HL-60 (cell line): ENCODE results near the gene TLR8.
"Not testable (repeated sequence)": the region's sequence is repeated elsewhere in the genome, so short reads cannot be mapped to it uniquely, and the experiment has no call there.

Source experiments
- DNase-seq, 2 experiments: peaks; one replicate each; pipeline ENCODE4 v3.0.0-alpha.2; 2010 to 2020; ENCODE audit warnings: low read depth in 1 of 2, low spot score in 1 of 2
- H3K27ac ChIP-seq: fragments of 250-450 bp; sonication (Bioruptor Pico); replicated peaks from 2 replicates; pipeline ENCODE4 v1.5.1; 2020; ENCODE audit warnings: mild to moderate bottlenecking, moderate library complexity
- H3K27me3 ChIP-seq: fragments of 250-450 bp; sonication (Bioruptor Pico); 2 replicates; pipeline ENCODE4 v1.5.1; 2021; ENCODE audit warnings: mild to moderate bottlenecking, moderate library complexity; ENCODE audit not compliant: insufficient read depth, poor library complexity, severe bottlenecking
- H3K4me3 ChIP-seq: replicated peaks from 2 replicates; pipeline ENCODE4 v1.5.1; 2011; ENCODE audit warnings: mild to moderate bottlenecking, control low read depth, low read length; ENCODE audit not compliant: insufficient read depth
- CTCF ChIP-seq: IDR thresholded peaks from one replicate; pipeline ENCODE4 v1.5.1; 2011; ENCODE audit warnings: low read length, control low read depth, inconsistent platforms; ENCODE audit not compliant: insufficient read depth
- GABPA ChIP-seq: IDR thresholded peaks from 2 replicates; pipeline ENCODE4 v1.6.1; 2012; ENCODE audit warnings: low read depth
- POLR2AphosphoS5 ChIP-seq: IDR thresholded peaks from 2 replicates; pipeline ENCODE4 v1.6.1; 2012; ENCODE audit warnings: low read depth
- SPI1 ChIP-seq: IDR thresholded peaks from 2 replicates; pipeline ENCODE4 v1.6.1; 2012; ENCODE audit warnings: low read depth, mild to moderate bottlenecking, borderline replicate concordance
- TF ChIP-seq, protein P1 (sequence below): IDR thresholded peaks from 2 replicates; pipeline ENCODE4 v1.6.1; 2012; ENCODE audit warnings: low read depth; ENCODE audit not compliant: insufficient replicate concordance

Gene TLR8

DNA sequence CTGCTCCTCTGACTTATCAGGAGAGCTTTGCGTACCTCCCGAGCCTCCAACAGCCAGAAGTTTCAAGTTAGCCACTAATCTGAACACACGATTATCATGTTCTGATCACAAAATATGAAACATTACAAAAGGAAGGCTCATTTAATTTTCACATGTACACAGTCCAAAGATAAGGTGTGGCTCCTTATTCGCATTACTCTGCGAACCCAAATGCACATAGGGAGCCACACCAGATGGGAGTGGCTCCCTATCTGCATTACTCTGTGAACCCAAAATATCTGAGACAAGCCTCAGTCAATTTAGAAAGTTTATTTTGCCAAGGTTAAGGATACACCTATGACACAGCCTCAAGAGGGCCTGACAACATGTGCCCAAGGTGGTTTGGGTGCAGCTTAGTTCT is 28.4 kb downstream of the TLR8 start:
- no peaks in the 10 kb centered on the region for H3K27me3 ChIP-seq

DNA sequence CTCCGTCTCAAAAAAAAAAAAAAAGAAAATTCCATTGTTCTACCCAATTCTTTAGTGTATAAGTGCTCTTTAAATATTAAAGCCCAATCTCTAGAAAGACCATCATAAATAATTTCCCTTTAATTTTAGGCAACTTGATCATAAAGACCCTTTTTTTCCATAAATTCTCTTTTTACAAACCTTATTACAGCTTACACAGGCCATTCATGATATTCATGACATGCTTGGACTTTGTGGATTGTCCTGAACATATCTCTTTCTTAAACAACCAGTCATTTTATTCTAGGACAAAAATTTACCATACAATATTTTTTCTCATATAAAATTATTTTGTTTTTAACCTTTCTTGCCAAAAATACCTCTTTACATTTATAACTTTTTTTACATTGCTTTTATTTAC is 30.5 kb downstream of the TLR8 start:
- TF ChIP-seq GABPA: no peak
- no peak for TF ChIP-seq SPI1
- no peak for TF ChIP-seq POLR2AphosphoS5
- TF ChIP-seq, protein P1, sequence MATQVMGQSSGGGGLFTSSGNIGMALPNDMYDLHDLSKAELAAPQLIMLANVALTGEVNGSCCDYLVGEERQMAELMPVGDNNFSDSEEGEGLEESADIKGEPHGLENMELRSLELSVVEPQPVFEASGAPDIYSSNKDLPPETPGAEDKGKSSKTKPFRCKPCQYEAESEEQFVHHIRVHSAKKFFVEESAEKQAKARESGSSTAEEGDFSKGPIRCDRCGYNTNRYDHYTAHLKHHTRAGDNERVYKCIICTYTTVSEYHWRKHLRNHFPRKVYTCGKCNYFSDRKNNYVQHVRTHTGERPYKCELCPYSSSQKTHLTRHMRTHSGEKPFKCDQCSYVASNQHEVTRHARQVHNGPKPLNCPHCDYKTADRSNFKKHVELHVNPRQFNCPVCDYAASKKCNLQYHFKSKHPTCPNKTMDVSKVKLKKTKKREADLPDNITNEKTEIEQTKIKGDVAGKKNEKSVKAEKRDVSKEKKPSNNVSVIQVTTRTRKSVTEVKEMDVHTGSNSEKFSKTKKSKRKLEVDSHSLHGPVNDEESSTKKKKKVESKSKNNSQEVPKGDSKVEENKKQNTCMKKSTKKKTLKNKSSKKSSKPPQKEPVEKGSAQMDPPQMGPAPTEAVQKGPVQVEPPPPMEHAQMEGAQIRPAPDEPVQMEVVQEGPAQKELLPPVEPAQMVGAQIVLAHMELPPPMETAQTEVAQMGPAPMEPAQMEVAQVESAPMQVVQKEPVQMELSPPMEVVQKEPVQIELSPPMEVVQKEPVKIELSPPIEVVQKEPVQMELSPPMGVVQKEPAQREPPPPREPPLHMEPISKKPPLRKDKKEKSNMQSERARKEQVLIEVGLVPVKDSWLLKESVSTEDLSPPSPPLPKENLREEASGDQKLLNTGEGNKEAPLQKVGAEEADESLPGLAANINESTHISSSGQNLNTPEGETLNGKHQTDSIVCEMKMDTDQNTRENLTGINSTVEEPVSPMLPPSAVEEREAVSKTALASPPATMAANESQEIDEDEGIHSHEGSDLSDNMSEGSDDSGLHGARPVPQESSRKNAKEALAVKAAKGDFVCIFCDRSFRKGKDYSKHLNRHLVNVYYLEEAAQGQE: no peak
- TF ChIP-seq CTCF: no peak
- DNase-seq: no peak

More for the DNA sequence above, 28.4 kb downstream of the TLR8 start:
- Histone ChIP-seq H3K27ac (no peak overlapping the region), H3K4me3 (no peak overlapping the region)
- TF ChIP-seq POLR2AphosphoS5: no peak
- DNase-seq: no peak

DNA sequence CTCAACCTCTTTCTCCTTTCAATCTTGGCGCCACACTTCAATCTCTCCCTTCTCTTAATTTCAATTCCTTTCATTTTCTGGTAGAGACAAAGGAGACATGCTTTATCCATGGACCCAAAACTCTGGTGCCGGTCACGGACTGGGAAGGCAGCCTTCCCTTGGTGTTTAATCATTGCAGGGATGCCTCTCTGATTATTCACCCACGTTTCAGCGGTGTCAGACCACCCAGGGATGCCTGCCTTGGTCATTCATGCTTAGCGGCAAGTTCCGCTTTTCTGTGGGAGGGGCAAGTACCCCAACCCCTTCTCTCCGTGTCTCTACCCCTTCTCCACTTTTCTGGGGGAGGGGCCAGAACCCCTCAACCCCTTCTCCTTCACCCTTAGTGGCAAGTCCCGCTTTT is 34.1 kb downstream of the TLR8 start:
- not testable (repeated sequence) for H3K27ac ChIP-seq, DNase-seq, H3K27me3 ChIP-seq, H3K4me3 ChIP-seq

More for the DNA sequence above, 30.5 kb downstream of the TLR8 start:
- H3K27me3 ChIP-seq: no peaks in the 10 kb centered on the region
- H3K4me3 ChIP-seq: no peak overlapping the region
- H3K27ac ChIP-seq: no peak overlapping the region

DNA sequence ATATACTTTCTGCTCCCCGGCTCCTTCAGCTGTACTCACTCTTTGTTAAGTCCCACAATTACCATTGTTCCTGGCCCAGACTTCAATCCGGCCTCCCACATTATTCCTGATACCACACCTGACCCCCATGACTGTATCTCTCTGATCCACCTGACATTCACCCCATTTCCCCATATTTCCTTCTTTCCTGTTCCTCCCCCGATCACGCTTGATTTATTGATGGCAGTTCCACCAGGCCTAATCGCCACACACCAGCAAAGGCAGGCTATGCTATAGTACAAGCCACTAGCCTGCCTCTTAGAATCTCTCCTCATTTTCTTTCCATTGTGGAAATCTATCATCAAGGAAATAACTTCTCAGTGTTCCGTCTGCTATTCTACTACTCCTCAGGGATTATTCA is 37.2 kb downstream of the TLR8 start:
- H3K27ac ChIP-seq, H3K4me3 ChIP-seq, DNase-seq, H3K27me3 ChIP-seq: not testable (repeated sequence)

DNA sequence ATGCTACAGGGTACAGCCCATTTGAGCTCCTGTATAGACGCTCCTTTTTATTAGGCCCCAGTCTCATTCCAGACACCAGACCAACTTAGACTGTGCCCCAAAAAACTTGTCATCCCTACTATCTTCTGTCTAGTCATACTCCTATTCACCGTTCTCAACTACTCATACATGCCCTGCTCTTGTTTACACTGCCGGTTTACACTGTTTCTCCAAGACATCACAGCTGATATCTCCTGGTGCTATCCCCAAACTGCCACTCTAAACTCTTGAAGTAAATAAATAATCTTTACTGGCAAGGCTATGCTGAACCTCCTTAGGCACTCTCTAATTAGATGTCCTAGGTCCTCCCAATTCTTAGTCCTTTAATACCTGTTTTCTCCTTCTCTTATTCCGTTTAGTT is 38.0 kb downstream of the TLR8 start:
- not testable (repeated sequence) for H3K4me3 ChIP-seq, H3K27me3 ChIP-seq, H3K27ac ChIP-seq, DNase-seq

DNA sequence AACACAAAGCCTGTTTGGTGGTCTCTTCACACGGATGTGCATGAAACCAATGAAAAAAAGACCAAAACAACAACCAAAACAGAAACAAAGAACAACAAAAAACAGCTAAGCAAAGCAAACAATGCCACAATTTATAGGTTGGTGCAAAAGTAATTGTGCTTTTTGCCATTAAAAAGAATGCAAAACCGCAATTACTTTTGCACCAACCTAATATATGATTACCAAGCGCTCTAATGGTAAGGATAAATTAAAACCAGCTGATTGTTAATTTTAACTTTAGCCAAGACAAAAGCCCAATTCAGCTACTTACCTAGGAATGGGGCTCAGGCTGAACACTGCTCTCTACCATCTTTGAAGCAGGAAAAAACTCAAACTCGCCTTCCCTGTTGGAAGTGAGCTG is 39.1 kb downstream of the TLR8 start:
- Histone ChIP-seq H3K4me3 (no peak overlapping the region), H3K27ac (no peak overlapping the region), H3K27me3 (no peaks in the 10 kb centered on the region)
- TF ChIP-seq POLR2AphosphoS5 (no peak), SPI1 (no peak), CTCF (no peak), GABPA (no peak)
- TF ChIP-seq, protein P1: no peak
- no peak for DNase-seq
